ENCODE results near the gene TSPAN18.

The TSPAN18 gene

DNA sequence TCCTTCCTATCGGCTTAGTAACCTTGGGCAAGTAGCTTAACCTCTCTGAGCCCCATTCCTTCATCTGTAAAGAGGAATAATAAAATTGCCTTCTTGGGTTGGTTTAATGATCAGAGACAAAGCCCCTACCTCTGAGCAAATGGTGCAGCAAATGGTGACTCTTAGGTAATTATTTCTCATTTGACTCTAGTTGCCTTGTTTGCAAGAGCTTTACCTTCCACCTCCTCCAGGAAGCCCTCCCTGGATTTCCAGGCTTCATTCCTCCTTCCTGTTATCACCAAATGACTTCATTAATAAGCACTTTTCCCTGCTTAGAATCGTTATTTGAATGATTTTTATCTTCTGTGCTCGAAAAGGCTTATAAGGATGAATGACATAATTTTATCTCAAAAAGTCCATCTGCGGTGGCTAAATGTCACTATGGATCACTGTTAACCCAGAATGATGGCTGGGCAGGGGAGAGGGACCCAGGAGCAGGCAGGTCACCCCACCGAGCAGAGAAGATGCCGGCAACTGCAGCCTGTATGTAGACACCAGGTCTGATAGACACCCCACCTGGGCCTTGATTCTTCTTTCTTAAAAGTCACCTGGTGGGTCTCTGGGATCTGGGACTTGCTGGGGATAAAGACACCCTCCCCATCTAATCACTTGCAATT lies 106.6 kb downstream of the TSPAN18 start:
- H3K27me3 Mint-ChIP-seq, result peaks cover 9% of the 10 kb centered on the region
- no peaks in the 10 kb centered on the region for H3K36me3 Mint-ChIP-seq (ENCODE audit: low read depth)
- H3K4me3 Mint-ChIP-seq, result no peak overlapping the region
- no peak overlapping the region for H3K27ac Mint-ChIP-seq
- H3K4me1 Mint-ChIP-seq (ENCODE audit: low read depth), result no peaks in the 10 kb centered on the region
- H3K9me3 Mint-ChIP-seq, result no peaks in the 10 kb centered on the region

DNA sequence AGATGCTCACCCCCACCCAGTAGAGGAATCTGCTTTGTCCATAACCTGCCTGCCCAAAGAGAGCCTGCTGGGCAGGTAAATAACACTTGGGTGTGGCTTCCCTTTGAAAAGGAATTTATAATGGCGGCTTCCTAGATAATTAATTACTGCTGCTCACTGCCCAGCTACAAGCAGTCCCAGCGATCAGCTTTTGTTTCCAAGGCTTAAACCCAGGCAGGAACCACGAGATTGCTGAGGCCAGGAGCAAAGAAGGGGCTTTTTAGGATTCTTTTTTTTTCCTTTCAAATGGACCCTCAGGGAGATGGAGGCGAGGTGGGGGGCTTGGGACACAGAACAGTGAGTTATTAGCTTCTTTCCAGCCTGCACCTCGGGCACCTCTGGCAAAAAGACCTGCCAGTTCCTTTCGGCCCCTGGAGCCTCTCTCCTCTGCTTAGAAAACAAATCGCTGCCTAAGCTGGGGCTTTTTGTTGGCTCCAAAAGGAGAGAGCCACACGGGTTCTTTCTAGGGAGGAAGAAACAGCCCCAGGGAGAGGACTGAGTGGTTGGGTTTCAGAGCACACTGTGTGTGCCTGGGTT lies 107.2 kb downstream of the TSPAN18 start:
- Mint-ChIP-seq H3K27me3 (peaks cover 9% of the 10 kb centered on the region), H3K36me3 (ENCODE audit: low read depth) (no peaks in the 10 kb centered on the region), H3K27ac (no peak overlapping the region), H3K9me3 (no peaks in the 10 kb centered on the region), H3K4me3 (no peak overlapping the region), H3K4me1 (ENCODE audit: low read depth) (no peaks in the 10 kb centered on the region)

DNA sequence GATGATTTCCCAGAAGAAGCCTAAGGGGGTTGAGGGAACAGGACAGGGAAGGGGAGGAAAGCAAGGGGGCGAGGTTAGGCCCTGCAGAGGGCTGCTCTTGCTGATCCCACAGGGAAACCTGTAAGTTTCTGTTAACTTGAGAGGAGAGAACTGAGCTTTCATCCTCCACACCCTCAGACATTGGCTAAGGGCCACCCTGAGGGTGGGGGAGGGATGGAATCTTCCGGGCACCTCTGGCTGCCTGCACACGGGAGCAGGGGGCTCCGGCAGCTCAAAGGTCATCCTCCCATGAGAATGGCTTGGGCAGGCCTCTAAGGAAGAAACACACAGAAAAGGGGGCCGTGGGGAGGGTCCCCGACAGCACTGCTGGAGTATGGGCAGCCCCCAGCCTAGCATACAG lies 108.1 kb downstream of the TSPAN18 start:
- H3K9me3 Mint-ChIP-seq, result no peaks in the 10 kb centered on the region
- peaks cover 9% of the 10 kb centered on the region for H3K27me3 Mint-ChIP-seq
- H3K27ac Mint-ChIP-seq, result no peak overlapping the region
- no peaks in the 10 kb centered on the region for H3K4me1 Mint-ChIP-seq (ENCODE audit: low read depth)
- H3K4me3 Mint-ChIP-seq, result no peak overlapping the region
- no peaks in the 10 kb centered on the region for H3K36me3 Mint-ChIP-seq (ENCODE audit: low read depth)

GRCh38 chr11:44835296-44835695 lies 108.5 kb downstream of the TSPAN18 start:
- Mint-ChIP-seq H3K4me1 (ENCODE audit: low read depth) (no peaks in the 10 kb centered on the region), H3K27me3 (peaks cover 10% of the 10 kb centered on the region), H3K4me3 (no peak overlapping the region), H3K9me3 (no peaks in the 10 kb centered on the region), H3K36me3 (ENCODE audit: low read depth) (no peaks in the 10 kb centered on the region), H3K27ac (no peak overlapping the region)

- Mint-ChIP-seq H3K27ac (no peak overlapping the region), H3K4me1 (ENCODE audit: low read depth) (no peaks in the 10 kb centered on the region), H3K9me3 (no peaks in the 10 kb centered on the region), H3K27me3 (peaks cover 13% of the 10 kb centered on the region), H3K4me3 (no peak overlapping the region), H3K36me3 (ENCODE audit: low read depth) (no peaks in the 10 kb centered on the region)
These were observed 109.2 kb downstream of the TSPAN18 start for GRCh38 chr11:44835938-44836337.

DNA sequence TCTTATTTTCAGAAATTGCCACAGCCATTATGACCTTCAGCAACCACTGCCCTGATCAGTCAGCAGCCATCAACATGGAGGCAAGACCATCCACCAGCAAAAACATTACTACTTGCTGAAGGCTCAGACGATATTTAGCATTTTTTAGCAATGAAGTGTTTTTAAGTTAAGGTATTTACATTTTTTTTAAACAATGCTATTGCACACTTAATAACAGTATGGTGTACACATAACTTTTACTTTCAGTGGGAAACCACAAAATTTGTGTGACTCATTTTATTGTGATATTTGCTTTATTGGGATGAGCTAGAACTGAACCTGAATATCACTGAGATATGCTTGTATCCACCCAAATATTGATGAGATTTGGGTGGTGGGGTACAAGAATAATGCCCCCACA lies 110.9 kb downstream of the TSPAN18 start:
- no peaks in the 10 kb centered on the region for H3K4me1 Mint-ChIP-seq (ENCODE audit: low read depth)
- H3K27ac Mint-ChIP-seq, result no peak overlapping the region
- H3K9me3 Mint-ChIP-seq, result peaks cover 4% of the 10 kb centered on the region
- peaks cover 8% of the 10 kb centered on the region for H3K27me3 Mint-ChIP-seq
- no peak overlapping the region for H3K4me3 Mint-ChIP-seq
- peaks cover 4% of the 10 kb centered on the region for H3K36me3 Mint-ChIP-seq (ENCODE audit: low read depth)

DNA sequence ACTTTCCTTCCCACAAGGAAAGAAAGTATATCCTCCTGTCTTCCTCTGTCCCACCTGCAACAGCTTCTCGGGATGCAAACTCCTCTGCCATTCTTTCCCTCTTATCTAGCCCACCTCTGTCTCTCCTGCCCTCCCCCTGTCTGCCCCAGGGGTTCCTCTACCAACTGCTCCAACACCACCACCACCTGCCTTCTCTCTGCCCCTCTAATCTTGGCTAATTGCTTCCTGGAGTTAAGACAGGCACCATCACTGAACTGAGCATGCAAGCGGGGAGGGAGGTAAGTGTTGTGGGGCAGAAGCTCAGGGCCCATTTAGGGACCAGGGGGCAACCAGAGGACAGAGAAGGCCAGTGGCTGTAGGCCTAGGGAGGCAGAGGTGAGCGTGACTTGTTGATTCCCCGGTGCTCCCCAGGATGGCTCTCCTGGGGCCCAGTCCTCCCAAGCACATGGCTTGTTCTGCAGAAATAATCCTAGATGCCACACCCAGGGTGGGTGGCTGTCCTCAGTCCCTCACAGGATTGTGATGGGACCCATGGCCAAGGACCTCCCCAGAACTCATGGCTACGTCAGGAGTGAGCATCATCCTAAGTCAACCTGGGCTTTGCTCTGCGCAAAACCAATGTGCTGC lies 112.8 kb downstream of the TSPAN18 start:
- H3K27me3 Mint-ChIP-seq, result peaks cover 8% of the 10 kb centered on the region
- peaks cover 8% of the 10 kb centered on the region for H3K36me3 Mint-ChIP-seq (ENCODE audit: low read depth)
- H3K4me3 Mint-ChIP-seq, result no peak overlapping the region
- peaks cover 13% of the 10 kb centered on the region for H3K9me3 Mint-ChIP-seq
- no peak overlapping the region for H3K27ac Mint-ChIP-seq
- no peaks in the 10 kb centered on the region for H3K4me1 Mint-ChIP-seq (ENCODE audit: low read depth)

- no peak overlapping the region for H3K27ac Mint-ChIP-seq
- H3K27me3 Mint-ChIP-seq, result peaks cover 10% of the 10 kb centered on the region
- H3K9me3 Mint-ChIP-seq, result peaks cover 16% of the 10 kb centered on the region
- H3K4me1 Mint-ChIP-seq (ENCODE audit: low read depth), result no peaks in the 10 kb centered on the region
- H3K4me3 Mint-ChIP-seq, result no peak overlapping the region
- H3K36me3 Mint-ChIP-seq (ENCODE audit: low read depth), result peaks cover 8% of the 10 kb centered on the region
These were observed 113.3 kb downstream of the TSPAN18 start for GRCh38 chr11:44840085-44840478.

DNA sequence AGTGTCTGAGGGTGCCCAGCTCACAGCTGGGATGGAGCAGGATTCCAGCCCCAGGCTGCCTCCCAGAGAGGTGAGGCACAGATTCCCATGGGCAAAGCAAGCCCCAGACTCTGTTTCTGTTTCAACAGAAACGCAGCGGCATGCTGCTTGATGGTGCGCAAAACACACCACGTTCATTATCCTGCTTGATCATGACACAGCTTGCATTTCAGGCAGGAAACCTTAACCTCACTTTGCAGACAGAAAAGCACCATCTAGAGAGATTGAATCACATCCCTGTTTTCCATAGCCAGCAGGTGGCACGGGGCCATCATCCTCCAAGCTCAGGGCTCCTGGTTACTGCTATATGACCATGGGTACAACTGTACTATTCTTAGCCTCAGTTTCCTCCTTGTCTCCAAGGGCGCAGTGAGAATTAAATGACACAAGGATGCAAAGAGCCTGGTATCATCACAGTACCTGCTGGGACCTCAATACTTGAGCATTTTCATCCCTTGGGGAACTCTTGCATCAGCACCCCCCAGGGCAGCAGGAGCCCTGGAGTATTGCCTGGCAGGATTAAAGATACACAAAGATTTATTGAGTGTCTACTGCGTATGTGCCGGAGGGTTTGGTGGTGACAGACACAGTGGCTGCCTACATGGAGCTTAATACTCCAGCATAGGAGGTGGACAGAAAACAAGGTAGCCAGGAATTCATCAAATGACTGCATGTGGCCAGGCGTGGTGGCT lies 113.9 kb downstream of the TSPAN18 start:
- Mint-ChIP-seq H3K4me3 (no peak overlapping the region), H3K27ac (no peak overlapping the region), H3K9me3 (peaks cover 16% of the 10 kb centered on the region), H3K36me3 (ENCODE audit: low read depth) (peaks cover 8% of the 10 kb centered on the region), H3K4me1 (ENCODE audit: low read depth) (no peaks in the 10 kb centered on the region), H3K27me3 (peaks cover 10% of the 10 kb centered on the region)

- no peak overlapping the region for H3K27ac Mint-ChIP-seq
- H3K9me3 Mint-ChIP-seq, result peaks cover 19% of the 10 kb centered on the region
- no peaks in the 10 kb centered on the region for H3K4me1 Mint-ChIP-seq (ENCODE audit: low read depth)
- H3K4me3 Mint-ChIP-seq, result no peak overlapping the region
- peaks cover 8% of the 10 kb centered on the region for H3K36me3 Mint-ChIP-seq (ENCODE audit: low read depth)
- H3K27me3 Mint-ChIP-seq, result peaks cover 14% of the 10 kb centered on the region
These were observed 115.5 kb downstream of the TSPAN18 start for GRCh38 chr11:44842220-44842619.

DNA sequence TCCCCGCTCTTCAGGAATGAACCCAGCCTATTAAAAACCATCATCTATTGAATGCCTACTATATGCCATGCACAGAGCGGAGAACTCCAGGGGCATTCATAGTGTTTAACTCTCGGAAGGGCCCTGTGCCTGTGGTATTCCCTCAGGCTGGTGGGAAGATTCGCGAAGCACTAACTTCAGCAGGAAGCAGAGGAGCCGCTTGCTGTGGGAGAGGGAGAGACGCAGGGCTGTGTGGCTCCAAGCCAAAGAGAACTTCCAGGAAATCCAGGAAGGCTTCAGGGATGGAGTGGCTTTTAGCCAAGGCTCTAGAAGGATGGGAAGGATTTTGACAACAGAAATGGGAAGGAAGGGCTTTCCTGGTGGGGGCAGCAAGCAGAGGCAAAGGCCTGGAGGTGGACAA lies 120.1 kb downstream of the TSPAN18 start:
- Mint-ChIP-seq H3K36me3 (ENCODE audit: low read depth) (peaks cover 4% of the 10 kb centered on the region), H3K27ac (no peak overlapping the region), H3K4me1 (ENCODE audit: low read depth) (no peaks in the 10 kb centered on the region), H3K4me3 (no peak overlapping the region), H3K27me3 (peaks cover 18% of the 10 kb centered on the region), H3K9me3 (peaks cover 18% of the 10 kb centered on the region)

GRCh38 chr11:44847316-44847715 lies 120.6 kb downstream of the TSPAN18 start:
- no peak overlapping the region for H3K4me3 Mint-ChIP-seq
- no peaks in the 10 kb centered on the region for H3K4me1 Mint-ChIP-seq (ENCODE audit: low read depth)
- no peak overlapping the region for H3K27ac Mint-ChIP-seq
- H3K36me3 Mint-ChIP-seq (ENCODE audit: low read depth), result peaks cover 4% of the 10 kb centered on the region
- peaks cover 18% of the 10 kb centered on the region for H3K9me3 Mint-ChIP-seq
- peaks cover 21% of the 10 kb centered on the region for H3K27me3 Mint-ChIP-seq

GRCh38 chr11:44848203-44848962 lies 121.6 kb downstream of the TSPAN18 start:
- Mint-ChIP-seq H3K27ac (no peak overlapping the region), H3K4me1 (ENCODE audit: low read depth) (no peaks in the 10 kb centered on the region), H3K36me3 (ENCODE audit: low read depth) (peaks cover 4% of the 10 kb centered on the region), H3K27me3 (peaks cover 25% of the 10 kb centered on the region), H3K9me3 (peaks cover 18% of the 10 kb centered on the region), H3K4me3 (no peak overlapping the region)

GRCh38 chr11:44848963-44849350 lies 122.2 kb downstream of the TSPAN18 start:
- Mint-ChIP-seq H3K4me1 (ENCODE audit: low read depth) (no peaks in the 10 kb centered on the region), H3K27ac (no peak overlapping the region), H3K4me3 (no peak overlapping the region), H3K9me3 (peaks cover 15% of the 10 kb centered on the region), H3K27me3 (peaks cover 25% of the 10 kb centered on the region), H3K36me3 (ENCODE audit: low read depth) (peaks cover under 1% of the 10 kb centered on the region)

DNA sequence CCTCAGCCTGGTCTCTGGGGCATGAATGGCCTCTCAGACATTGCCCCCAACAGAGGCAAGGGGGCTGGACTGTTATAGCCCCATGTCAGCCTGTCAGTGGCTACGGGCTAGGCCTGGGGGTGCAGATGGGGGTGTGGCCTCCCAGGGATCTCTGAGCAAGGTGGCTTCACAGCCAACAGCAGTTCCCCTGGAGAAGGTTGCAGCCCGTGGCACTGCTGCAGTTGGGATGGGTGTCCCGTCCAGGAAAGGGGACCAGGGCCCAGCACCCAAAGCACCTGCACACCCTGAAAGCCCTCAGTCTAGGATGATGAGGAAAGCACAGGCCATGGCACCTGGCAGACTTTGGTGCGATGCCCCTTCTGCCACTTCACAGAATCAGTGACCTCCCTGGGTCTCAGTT lies 122.7 kb downstream of the TSPAN18 start:
- peaks cover 22% of the 10 kb centered on the region for H3K27me3 Mint-ChIP-seq
- no peaks in the 10 kb centered on the region for H3K36me3 Mint-ChIP-seq (ENCODE audit: low read depth)
- H3K27ac Mint-ChIP-seq, result no peak overlapping the region
- H3K4me1 Mint-ChIP-seq (ENCODE audit: low read depth), result no peaks in the 10 kb centered on the region
- no peak overlapping the region for H3K4me3 Mint-ChIP-seq
- peaks cover 11% of the 10 kb centered on the region for H3K9me3 Mint-ChIP-seq

Data from stimulated activated naive CD8-positive, alpha-beta T cell treated with anti-CD3 and anti-CD28 coated beads, Interleukin-15, Interleukin-2, amounts not matched to agents 100 ng/mL and 50 ng/mL, for 24 hours (primary cell).